H1 (cell line): ENCODE measurements around the gene KRTAP12-3. TPM values are rescaled to one million over a fixed set of nuclear protein-coding genes. Genes with fewer than 3 reads are reported as not detected.
A peak's percentile ranks its signal among the peaks of the same experiment; 100 is the strongest.

Source experiments
- CTCF ChIA-PET: fragments of 300-600 bp; sonication (Branson Sonifier 250); formaldehyde crosslinking; loops from one replicate; lab custom pipeline; 2021; ENCODE audit not compliant: partially characterized antibody; lab: Charles Lee
- POLR2A ChIA-PET: fragments of 300-600 bp; sonication (Branson Sonifier 250); formaldehyde crosslinking; loops from one replicate; lab custom pipeline; 2021; ENCODE audit warnings: inconsistent platforms; ENCODE audit not compliant: partially characterized antibody; lab: Charles Lee
- DNase-seq, 2 experiments: peaks; one replicate each; pipeline versions ENCODE4 v3.0.0 to v3.0.0-alpha.2; 2010 to 2022; ENCODE audit warnings: low spot score in 2 of 2, low read depth in 1 of 2, mixed read lengths in 1 of 2
- FAIRE-seq: peaks from 2 replicates; lab custom pipeline; 2011; peaks lifted over from hg19 to GRCh38; lab: Jason Lieb, UNC
- H2AFZ ChIP-seq: 2 replicates; pipeline ENCODE4 v1.8.1; 2012; ENCODE audit warnings: low read length, inconsistent platforms
- H2AK5ac ChIP-seq: 2 replicates; pipeline ENCODE4 v1.6.1; 2013; ENCODE audit warnings: low read depth, low read length
- H2BK120ac ChIP-seq: replicated peaks from 2 replicates; pipeline ENCODE3; 2013; ENCODE audit warnings: low read depth, low read length, inconsistent platforms
- H2BK12ac ChIP-seq: 2 replicates; pipeline ENCODE4 v1.6.1; 2013; ENCODE audit warnings: low read depth, low read length
- H2BK15ac ChIP-seq: 2 replicates; pipeline ENCODE4 v1.6.1; 2013; ENCODE audit warnings: low read length
- H2BK20ac ChIP-seq: 2 replicates; pipeline ENCODE4 v1.6.1; 2013; ENCODE audit warnings: low read length
- H2BK5ac ChIP-seq: 2 replicates; pipeline ENCODE4 v1.6.1; 2013; ENCODE audit warnings: low read depth, low read length
- H3K14ac ChIP-seq: 2 replicates; pipeline ENCODE4 v1.6.1; 2013; ENCODE audit warnings: inconsistent platforms; ENCODE audit not compliant: insufficient read length
- H3K18ac ChIP-seq: 2 replicates; pipeline ENCODE4 v1.6.1; 2013; ENCODE audit warnings: low read length; ENCODE audit errors: extremely low read depth
- H3K23ac ChIP-seq: 2 replicates; pipeline ENCODE4 v1.6.1; 2013; ENCODE audit warnings: inconsistent platforms; ENCODE audit not compliant: insufficient read length
- H3K23me2 ChIP-seq: 2 replicates; pipeline ENCODE4 v1.6.1; 2013; ENCODE audit warnings: low read depth, low read length
- H3K27ac ChIP-seq: 2 replicates; pipeline ENCODE4 v1.6.1; 2011; ENCODE audit warnings: low read depth, low read length, inconsistent platforms
- H3K27me3 ChIP-seq, 4 experiments: replicated peaks in 1 of 4; 1 replicate in 1 of 4; 2 replicates in 3 of 4; pipeline versions ENCODE4 v1.6.1 to v1.8.1; 2011 to 2013; ENCODE audit warnings: low read length in 3 of 4, mild to moderate bottlenecking in 3 of 4, inconsistent platforms in 2 of 4, mixed read lengths in 2 of 4, moderate library complexity in 1 of 4; ENCODE audit not compliant: control insufficient read depth in 3 of 4, insufficient read depth in 3 of 4; ENCODE audit errors: extremely low read depth in 1 of 4
- H3K36me3 ChIP-seq, 4 experiments: 2 replicates each; pipeline versions ENCODE4 v1.6.1 to v1.8.1; 2011 to 2013; ENCODE audit warnings: mild to moderate bottlenecking in 4 of 4, low read length in 3 of 4, moderate library complexity in 2 of 4, control low read depth in 1 of 4, inconsistent platforms in 1 of 4; ENCODE audit not compliant: insufficient read depth in 4 of 4, control insufficient read depth in 2 of 4
- H3K4ac ChIP-seq: replicated peaks from 2 replicates; pipeline ENCODE3; 2013; ENCODE audit warnings: low read length, low read depth, mixed read lengths, inconsistent platforms; ENCODE audit not compliant: insufficient read length
- H3K4me1 ChIP-seq, 4 experiments: replicated peaks in 1 of 4; 1 replicate in 1 of 4; 2 replicates in 3 of 4; pipeline versions ENCODE4 v1.6.1 to v1.8.1; 2011 to 2013; ENCODE audit warnings: low read length in 3 of 4, inconsistent platforms in 2 of 4, mixed read lengths in 1 of 4; ENCODE audit not compliant: insufficient read depth in 4 of 4, control insufficient read depth in 3 of 4
- H3K4me2 ChIP-seq, 2 experiments: 2 replicates each; pipeline versions ENCODE4 v1.6.1 to v1.8.1; 2011 to 2013; ENCODE audit warnings: low read depth in 2 of 2, low read length in 2 of 2, control low read depth in 1 of 2, inconsistent platforms in 1 of 2, mild to moderate bottlenecking in 1 of 2; ENCODE audit not compliant: insufficient read depth in 1 of 2
- H3K4me3 ChIP-seq, 4 experiments: fragments of 200-600, 300-600 bp in 1 of 4; sonication (generic), shearing (Covaris generic), sonication (Bioruptor Twin) in 1 of 4; 2 replicates each; pipeline versions ENCODE4 v1.5.1 to v1.8.1; 2011 to 2016; ENCODE audit warnings: low read length in 4 of 4, low read depth in 3 of 4, control low read depth in 2 of 4, inconsistent platforms in 2 of 4, mild to moderate bottlenecking in 2 of 4, mixed read lengths in 1 of 4, moderate library complexity in 1 of 4; ENCODE audit not compliant: insufficient read depth in 2 of 4; ENCODE audit errors: extremely low read depth in 1 of 4
- H3K56ac ChIP-seq: replicated peaks from 2 replicates; pipeline ENCODE3; 2013; ENCODE audit warnings: low read depth, mild to moderate bottlenecking, mixed read lengths, low read length, inconsistent platforms; ENCODE audit not compliant: insufficient read length
- H3K79me1 ChIP-seq: 2 replicates; pipeline ENCODE4 v1.6.1; 2013; ENCODE audit warnings: low read depth, low read length, control low read depth
- H3K79me2 ChIP-seq, 2 experiments: 2 replicates each; pipeline versions ENCODE4 v1.6.1 to v1.8.1; 2012 to 2013; ENCODE audit warnings: low read length in 2 of 2, mild to moderate bottlenecking in 2 of 2, inconsistent platforms in 1 of 2; ENCODE audit not compliant: insufficient read depth in 2 of 2, control insufficient read depth in 1 of 2
- H3K9ac ChIP-seq, 4 experiments: replicated peaks in 1 of 4; 1 replicate in 1 of 4; 2 replicates in 3 of 4; pipeline versions ENCODE4 v1.6.1 to v1.8.1; 2011 to 2013; ENCODE audit warnings: low read depth in 3 of 4, low read length in 3 of 4, control low read depth in 2 of 4, mild to moderate bottlenecking in 2 of 4, moderate library complexity in 2 of 4, inconsistent platforms in 1 of 4; ENCODE audit errors: extremely low read depth in 1 of 4
- H3K9me3 ChIP-seq, 2 experiments: 2 replicates each; pipeline versions ENCODE4 v1.6.1 to v1.8.1; 2012 to 2013; ENCODE audit warnings: mild to moderate bottlenecking in 2 of 2, moderate library complexity in 2 of 2, control low read depth in 1 of 2, inconsistent platforms in 1 of 2, low read depth in 1 of 2, low read length in 1 of 2, mixed read lengths in 1 of 2; ENCODE audit not compliant: insufficient read depth in 2 of 2
- H4K20me1 ChIP-seq, 2 experiments: replicated peaks in 1 of 2; 2 replicates each; pipeline versions ENCODE3 to v1.8.1; 2011 to 2013; ENCODE audit warnings: inconsistent platforms in 2 of 2, low read length in 2 of 2, mild to moderate bottlenecking in 1 of 2; ENCODE audit not compliant: insufficient read depth in 2 of 2, control insufficient read depth in 1 of 2
- H4K5ac ChIP-seq: 2 replicates; pipeline ENCODE4 v1.6.1; 2013; ENCODE audit warnings: low read length, low read depth, mixed read lengths, inconsistent platforms; ENCODE audit not compliant: insufficient read length
- H4K8ac ChIP-seq: 2 replicates; pipeline ENCODE4 v1.8.0; 2013; ENCODE audit warnings: mild to moderate bottlenecking, moderate library complexity, low read length, inconsistent platforms; ENCODE audit not compliant: insufficient read depth; ENCODE audit errors: extremely low read depth
- H4K91ac ChIP-seq: replicated peaks from 2 replicates; pipeline ENCODE3; 2013; ENCODE audit warnings: low read length, mixed read lengths, inconsistent platforms; ENCODE audit not compliant: insufficient read length
- BRCA1 ChIP-seq: IDR thresholded peaks from 2 replicates; pipeline ENCODE4 v1.6.1; 2012; ENCODE audit warnings: low read depth, low read length, improper control_type of control experiment
- RFX5 ChIP-seq: IDR thresholded peaks from 2 replicates; pipeline ENCODE4 v1.6.1; 2011; ENCODE audit warnings: low read depth, low read length, improper control_type of control experiment, borderline replicate concordance
- SP2 ChIP-seq: IDR thresholded peaks from 2 replicates; pipeline ENCODE4 v1.6.1; 2012; ENCODE audit warnings: mild to moderate bottlenecking, low read length, inconsistent platforms
- WGBS, 2 experiments: shearing (Covaris generic) in 1 of 2; methylation state at CpG; one replicate each; pipeline versions ENCODE4 v1.1.6 to v1.1.7; 2013 to 2015; ENCODE audit warnings: low lambda C conversion rate in 2 of 2, mixed read lengths in 2 of 2, inconsistent platforms in 1 of 2, low coverage in 1 of 2, missing lambda C conversion rate in 1 of 2; ENCODE audit not compliant: insufficient replicate concordance in 2 of 2, insufficient coverage in 1 of 2, insufficient read length in 1 of 2; ENCODE audit errors: extremely low coverage in 1 of 2, missing lambda C conversion rate in 1 of 2; 5-methylcytosine and 5-hydroxymethylcytosine counted together
- polyA plus RNA-seq, 7 experiments: library from polyadenylated mRNA; depleted of rRNA in 3 of 7; stranded (reverse) in 5 of 7; unstranded in 2 of 7; fragments of >200 nt in 5 of 7; fragments of 200-250 nt in 2 of 7; gene quantifications; 1 replicate in 5 of 7; 2 replicates in 1 of 7; 4 replicates in 1 of 7; pipeline versions ENCODE4 v1.2.1 to v1.2.3, GENCODE V29; 2011 to 2013; ENCODE audit warnings: missing spikeins in 2 of 7, mixed read lengths in 2 of 7
- total RNA-seq: library from RNA; stranded (reverse); fragmentation: NEBNext Ultra II Directional; extraction: Animal tissue kit (Norgen Biotek cat#: 25700); gene quantifications from 2 replicates; pipeline ENCODE4 v1.2.1, GENCODE V29; 2021
- TF ChIP-seq, protein P1 (sequence below): IDR thresholded peaks from 2 replicates; pipeline ENCODE4 v1.6.1; 2012; ENCODE audit warnings: inconsistent platforms

The KRTAP12-3 gene
- total and polyA plus RNA-seq, 2 of the 8 experiments (the other 6 are each of a cell fraction or from before 2014, with no cell fraction given) = not detected

DNA sequence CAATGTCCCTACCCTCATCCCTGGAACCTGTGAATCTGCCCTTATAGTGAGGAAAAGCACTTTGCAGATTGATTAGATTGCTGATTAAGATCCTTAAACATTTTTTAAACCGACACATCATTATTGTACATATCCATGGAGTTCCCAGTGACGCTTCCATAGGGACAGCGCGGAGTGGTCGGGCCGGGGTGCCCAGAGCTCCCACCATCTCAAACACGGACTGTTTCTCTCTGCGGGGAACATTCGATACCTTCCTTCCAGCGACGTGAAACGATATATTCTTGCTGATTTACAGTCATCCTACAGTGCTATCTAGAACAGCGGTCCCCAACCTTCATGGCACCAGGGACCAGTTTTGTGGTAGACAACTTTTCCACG is 43.3 kb downstream of the KRTAP12-3 start:
- H3K4me3 ChIP-seq = no peak overlapping the region
- H3K56ac ChIP-seq = no peak overlapping the region
- no peaks in the 10 kb centered on the region for H3K9me3 ChIP-seq
- H3K18ac ChIP-seq = no peak overlapping the region
- CTCF ChIA-PET = interaction anchor here (1.1 to 3.1 kb wide), 5 partner anchors 9 to 190 kb away, joined by 3 to 11 read pairs (median 5); partner anchors contain the start of genes KRTAP10-9 and TSPEAR
- peak overlapping the region; percentile 96; the same call in 1 of the 2 replicates for H2BK12ac ChIP-seq
- H3K23me2 ChIP-seq = peaks cover 3% of the 10 kb centered on the region; the same call in 1 of the 2 replicates
- peak overlapping the region; percentile 80; the same call in 1 of the 2 replicates for H2AK5ac ChIP-seq
- H3K4me1 ChIP-seq = peaks cover 3 to 53% (median 44%) of the 10 kb centered on the region in 4 experiments
- FAIRE-seq (no peak), DNase-seq (no peak)
- no peak overlapping the region for H2AFZ ChIP-seq
- H3K27me3 ChIP-seq = peaks cover 0 to 2% (median under 1%) of the 10 kb centered on the region in 4 experiments; a peak in 3 of 7 replicates
- no peak overlapping the region for H3K4me2 ChIP-seq
- no peaks in the 10 kb centered on the region for H3K79me1 ChIP-seq
- no peak overlapping the region for H3K4ac ChIP-seq
- H4K5ac ChIP-seq = no peak overlapping the region
- no peak overlapping the region for H4K8ac ChIP-seq
- no peak for TF ChIP-seq BRCA1
- TF ChIP-seq, protein P1, sequence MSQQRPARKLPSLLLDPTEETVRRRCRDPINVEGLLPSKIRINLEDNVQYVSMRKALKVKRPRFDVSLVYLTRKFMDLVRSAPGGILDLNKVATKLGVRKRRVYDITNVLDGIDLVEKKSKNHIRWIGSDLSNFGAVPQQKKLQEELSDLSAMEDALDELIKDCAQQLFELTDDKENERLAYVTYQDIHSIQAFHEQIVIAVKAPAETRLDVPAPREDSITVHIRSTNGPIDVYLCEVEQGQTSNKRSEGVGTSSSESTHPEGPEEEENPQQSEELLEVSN = no peak
- TF ChIP-seq SP2 = no peak
- TF ChIP-seq RFX5 = no peak
- H3K23ac ChIP-seq = no peak overlapping the region
- H2BK15ac ChIP-seq = no peak overlapping the region
- H2BK20ac ChIP-seq = peak overlapping the region; percentile 75; the same call in 1 of the 2 replicates
- no peaks in the 10 kb centered on the region for H3K79me2 ChIP-seq
- H2BK5ac ChIP-seq = no peak overlapping the region
- no peak overlapping the region for H2BK120ac ChIP-seq
- H3K27ac ChIP-seq = no peak overlapping the region
- no peak overlapping the region for H3K14ac ChIP-seq
- H4K20me1 ChIP-seq = peaks cover 0 to 2% of the 10 kb centered on the region in 2 experiments
- H3K9ac ChIP-seq = no peak overlapping the region
- WGBS, 2 experiments = 84% methylated on average over 14 of the region's 14 CpGs; no CpG with 5 or more reads in 1 of the 2 experiments
- H3K36me3 ChIP-seq = no peaks in the 10 kb centered on the region
- H4K91ac ChIP-seq = no peak overlapping the region
- POLR2A ChIA-PET = no interaction called here
